Adrenal gland (tissue), 12 donors: Measurements from ENCODE around the gene PDLIM7. TPM values are rescaled to one million over a fixed set of nuclear protein-coding genes. Genes with fewer than 3 reads are reported as not detected.
A peak's percentile ranks its signal among the peaks of the same experiment; 100 is the strongest.

ENCODE experiments used
- DNase-seq, 7 donors: peaks; one replicate each; pipeline ENCODE4 v3.0.0-alpha.2; 2019 to 2020
- H3K27ac ChIP-seq, 5 donors: fragments of 200-600 bp; sonication (generic) in 4 of 5; 1 replicate in 3 of 5; 2 replicates in 2 of 5; pipeline versions ENCODE4 v1.5.1 to v1.8.0; 2016 to 2020; ENCODE audit warnings: mild to moderate bottlenecking in 1 of 5
- H3K27me3 ChIP-seq: fragments of 200-600 bp; 2 replicates; pipeline ENCODE4 v1.8.0; 2021
- H3K36me3 ChIP-seq, 2 donors: fragments of 200-600 bp; replicated peaks in 1 of 2; 1 replicate in 1 of 2; 2 replicates in 1 of 2; pipeline versions ENCODE4 v1.5.1 to v1.8.0; 2018 to 2022
- H3K4me1 ChIP-seq, 2 donors: fragments of 200-600 bp; replicated peaks in 1 of 2; 1 replicate in 1 of 2; 2 replicates in 1 of 2; pipeline versions ENCODE4 v1.5.1 to v1.8.0; 2018 to 2021
- H3K4me3 ChIP-seq, 4 donors: fragments of 200-600 bp; sonication (generic) in 3 of 4; one replicate each; pipeline ENCODE4 v1.5.1; 2016 to 2018
- H3K9me3 ChIP-seq, 3 donors: fragments of 200-600 bp; sonication (generic) in 1 of 3; replicated peaks in 1 of 3; 1 replicate in 2 of 3; 2 replicates in 1 of 3; pipeline versions ENCODE4 v1.5.1 to v1.8.0; 2016 to 2021
- CTCF ChIP-seq, 6 experiments: fragments of 450-650 bp in 4 of 6; fragments of 200-600 bp in 2 of 6; sonication (generic) in 1 of 6; IDR thresholded peaks; 1 replicate in 5 of 6; 2 replicates in 1 of 6; pipeline versions ENCODE4 v1.5.1 to v1.8.0; 2016 to 2021; ENCODE audit warnings: antibody characterized with exemption in 6 of 6, mild to moderate bottlenecking in 2 of 6, moderate library complexity in 1 of 6
- POLR2A ChIP-seq, 2 donors: fragments of 450-650 bp; IDR thresholded peaks; one replicate each; pipeline ENCODE4 v1.6.1; 2017; ENCODE audit warnings: antibody characterized with exemption in 2 of 2, mild to moderate bottlenecking in 2 of 2, moderate library complexity in 1 of 2
- WGBS, 4 donors: extraction: QIAGEN DNeasy Blood & Tissue Kit in 2 of 4; methylation state at CpG; one replicate each; pipeline versions ENCODE4 v1.1.5 to v1.1.7; 2013 to 2017; 5-methylcytosine and 5-hydroxymethylcytosine counted together
- intact Hi-C, 2 donors: fragments of 100-400 bp; cut with DNase I; formaldehyde crosslinking; loops; one replicate each; pipeline versions ENCODE4 v1.14.1 to v1.15.0; 2022 to 2023
- polyA plus RNA-seq, 3 donors: library from polyadenylated mRNA; stranded (reverse); fragments of 200-250 nt in 2 of 3; fragments of 350-450 nt in 1 of 3; fragmentation: Illumina TruSeq in 1 of 3; extraction: RNeasy Lipid Tissue Mini Kit (QIAGEN cat#74804) in 1 of 3; gene quantifications; one replicate each; pipeline ENCODE4 v1.2.3, GENCODE V29; 2013 to 2014
- total RNA-seq, 9 donors: library from RNA; depleted of rRNA in 4 of 9; stranded (reverse); fragments of >200 nt in 4 of 9; fragments of 120-200 nt in 1 of 9; fragmentation: NEBNext Ultra II Directional in 1 of 9; extraction: Animal tissue kit (Norgen Biotek cat#: 25700) in 1 of 9; gene quantifications; one replicate each; pipeline versions ENCODE4 v1.1.0 to v1.2.4, GENCODE V29; 2013 to 2023
- donor health status: healthy with polysubstance abuse.
- donor health status: Bipolar disorder and iron deficiency.
- donor health status: DM: yes; HTN: yes; CAD: no.
- donor health status: DM: no; HTN: no; CAD: no.
- donor health status: DM: no; HTN: no; CAD: no.
- donor health status: DM: yes; HTN: yes; CAD: no.

PDLIM7 gene
- total and polyA plus RNA-seq, 12 donors: 6.5 to 246 (median 38.9) TPM

GRCh38 chr5:177501874-177502678, 4.7 kb upstream of the PDLIM7 start:
- peaks cover 11 to 16% of the 10 kb centered on the region in 2 donors for H3K4me1 ChIP-seq
- no peaks in the 10 kb centered on the region for H3K36me3 ChIP-seq
- H3K27ac ChIP-seq: no peak overlapping the region
- H3K4me3 ChIP-seq: no peak overlapping the region
- no peak for TF ChIP-seq CTCF (IDR thresholded peaks at IDR 0.05)
- no peak for TF ChIP-seq POLR2A (IDR thresholded peaks at IDR 0.05)
- intact Hi-C loops: loop anchor here (5.0 kb wide), 2 partner anchors 45 to 110 kb away; no protein-coding TSS in a partner anchor
- WGBS, 4 donors: 48 to 64% (median 55%) methylated on average over 9 of the region's 9 CpGs
- H3K27me3 ChIP-seq: no peaks in the 10 kb centered on the region
- no peak for DNase-seq
- no peaks in the 10 kb centered on the region for H3K9me3 ChIP-seq

GRCh38 chr5:177500685-177501522, 3.5 kb upstream of the PDLIM7 start:
- Histone ChIP-seq H3K4me3 (no peak overlapping the region), H3K27ac (no peak overlapping the region), H3K27me3 (no peaks in the 10 kb centered on the region), H3K36me3 (no peaks in the 10 kb centered on the region), H3K9me3 (no peaks in the 10 kb centered on the region), H3K4me1 (peaks cover 17 to 18% of the 10 kb centered on the region in 2 donors)
- intact Hi-C loops: loop anchor here (5.0 kb wide), 2 partner anchors 44 to 109 kb away; no protein-coding TSS in a partner anchor
- peak; percentile 85 to 96 (median 93) for DNase-seq
- WGBS, 4 donors: 13 to 32% (median 19%) methylated on average over 6 to 10 of the region's 10 CpGs
- peak; percentile 86 to 95 (median 94) for TF ChIP-seq CTCF (IDR thresholded peaks at IDR 0.05)
- no peak for TF ChIP-seq POLR2A (IDR thresholded peaks at IDR 0.05)

GRCh38 chr5:177499842-177500241, 2.4 kb upstream of the PDLIM7 start:
- H3K4me1 ChIP-seq: peaks cover 19 to 29% of the 10 kb centered on the region in 2 donors
- 74 to 87% (median 86%) methylated on average over 6 of the region's 6 CpGs for WGBS, 4 donors

More at GRCh38 chr5:177499842-177500241, 2.4 kb upstream of the PDLIM7 start:
- H3K36me3 ChIP-seq: no peaks in the 10 kb centered on the region
- DNase-seq: no peak
- H3K4me3 ChIP-seq: no peak overlapping the region
- TF ChIP-seq CTCF (IDR thresholded peaks at IDR 0.05): no peak
- no peak for TF ChIP-seq POLR2A (IDR thresholded peaks at IDR 0.05)
- no peak overlapping the region for H3K27ac ChIP-seq
- intact Hi-C loops: loop anchor here (5.0 kb wide), 2 partner anchors 43 to 108 kb away; no protein-coding TSS in a partner anchor
- H3K9me3 ChIP-seq: no peaks in the 10 kb centered on the region
- H3K27me3 ChIP-seq: no peaks in the 10 kb centered on the region
